ENCODE data around the gene PACRG. TPM values are rescaled to one million over a fixed set of nuclear protein-coding genes. Genes with fewer than 3 reads are reported as not detected.

The PACRG gene
- total and polyA plus RNA-seq, 2 of the 4 experiments (the other 2 are of a cell fraction), result not detected

DNA sequence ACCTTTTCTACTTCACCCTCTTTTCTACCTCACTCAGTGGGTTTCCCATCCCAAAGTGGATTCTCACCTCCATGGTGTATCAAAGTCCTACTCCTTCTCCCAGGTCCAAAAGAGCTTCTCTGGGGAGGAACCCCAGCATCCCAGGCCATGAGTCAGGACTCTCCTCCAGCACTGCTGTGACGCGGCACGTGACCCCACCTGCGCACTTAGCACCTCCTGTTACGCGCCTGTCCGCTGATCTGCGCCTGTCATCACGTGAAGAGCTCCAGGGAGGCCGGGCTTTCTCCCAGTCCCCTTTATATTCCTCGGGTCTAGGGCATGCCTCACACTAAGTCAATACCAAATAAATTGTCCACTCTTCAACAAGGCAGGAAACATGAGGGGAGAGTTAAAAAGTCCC is 459.8 kb downstream of the PACRG start:
- in situ Hi-C loops (cut with MboI; ENCODE audit: low sequenced_read_pairs), result no loop called here
- intact Hi-C loops (cut with micrococcal nuclease), result no loop called here
- 80% methylated on average over 1 of the region's 11 CpGs; no CpG with 5 or more reads in 1 of the 2 experiments for WGBS, 2 experiments (ENCODE audit: extremely low coverage in 2 of 2, insufficient read length in 1 of 2)

More for the DNA sequence above, 459.8 kb downstream of the PACRG start:
- Histone ChIP-seq H3K9me3 (ENCODE audit: control insufficient read depth, insufficient read depth, low read length) (peaks cover 22% of the 10 kb centered on the region), H3K23ac (ENCODE audit: low read depth, low read length) (no peak overlapping the region), H2AK9ac (replicated peaks; ENCODE audit: low read depth, low read length, poor library complexity) (no peak overlapping the region), H2AFZ (replicated peaks; ENCODE audit: low read length, poor library complexity) (no peak overlapping the region), H3K4ac (ENCODE audit: low read depth, low read length) (no peak overlapping the region), H3K79me1 (ENCODE audit: low read depth in 1 of 2, low read length in 2 of 2) (no peaks in the 10 kb centered on the region), H2BK20ac (ENCODE audit: low read depth, low read length) (no peak overlapping the region), H3K4me2 (ENCODE audit: low read depth, low read length) (no peak overlapping the region), H4K5ac (ENCODE audit: low read depth, low read length) (no peak overlapping the region), H2BK120ac (ENCODE audit: low read depth, low read length) (no peak overlapping the region), H4K20me1 (ENCODE audit: insufficient read depth, low read length) (no peaks in the 10 kb centered on the region), H3K18ac (ENCODE audit: low read depth, low read length) (no peak overlapping the region), H3K56ac (ENCODE audit: extremely low read depth, insufficient read depth, low read length) (no peak overlapping the region), H3K14ac (replicated peaks; ENCODE audit: low read depth, low read length) (no peak overlapping the region), H4K8ac (ENCODE audit: low read depth in 2 of 2, low read length in 2 of 2) (no peak overlapping the region), H3K9ac (ENCODE audit: low read depth, low read length) (no peak overlapping the region), H4K91ac (ENCODE audit: insufficient read depth, low read depth, low read length) (no peak overlapping the region), H2AK5ac (ENCODE audit: low read depth, low read length) (no peak overlapping the region), H3K27ac (ENCODE audit: insufficient read depth, low read length) (no peak overlapping the region), H2BK5ac (ENCODE audit: low read depth, low read length, poor library complexity, severe bottlenecking) (no peak overlapping the region), H3K36me3 (ENCODE audit: control insufficient read depth, insufficient read depth, low read length) (no peaks in the 10 kb centered on the region), H3K27me3 (ENCODE audit: control insufficient read depth, insufficient read depth, low read length) (no peaks in the 10 kb centered on the region), H3K4me3 (ENCODE audit: insufficient read depth, low read depth, low read length) (no peak overlapping the region), H3K9me1 (ENCODE audit: insufficient read depth, low read length) (no peaks in the 10 kb centered on the region), H3K4me1 (ENCODE audit: control insufficient read depth, insufficient read depth, low read length) (no peaks in the 10 kb centered on the region), H2BK15ac (ENCODE audit: low read depth, low read length) (no peak overlapping the region)
- TF ChIP-seq MXI1 (IDR thresholded peaks at IDR 0.05; ENCODE audit: borderline replicate concordance, low read depth, low read length) (no peak), CEBPB (IDR thresholded peaks at IDR 0.05; ENCODE audit: low read depth, low read length) (no peak), POLR2A (IDR thresholded peaks at IDR 0.05; ENCODE audit: low read depth, low read length) (no peak), RCOR1 (IDR thresholded peaks at IDR 0.05; ENCODE audit: insufficient replicate concordance, low read length) (no peak), RFX5 (IDR thresholded peaks at IDR 0.05; ENCODE audit: low read depth, low read length) (no peak), RAD21 (IDR thresholded peaks at IDR 0.05; ENCODE audit: low read length) (no peak), NFE2L2 (IDR thresholded peaks at IDR 0.05; ENCODE audit: low read depth, low read length) (no peak), BHLHE40 (IDR thresholded peaks at IDR 0.05; ENCODE audit: low read depth, low read length) (no peak), CHD1 (IDR thresholded peaks at IDR 0.05; ENCODE audit: low read depth, low read length) (no peak), FOS (IDR thresholded peaks at IDR 0.05; ENCODE audit: low read depth, low read length) (no peak), SMC3 (IDR thresholded peaks at IDR 0.05; ENCODE audit: low read depth, low read length) (no peak), MAZ (IDR thresholded peaks at IDR 0.05; ENCODE audit: borderline replicate concordance, low read depth, low read length) (no peak), MAFK (IDR thresholded peaks at IDR 0.05; ENCODE audit: low read depth, low read length) (no peak)
- TF ChIP-seq, protein P1, sequence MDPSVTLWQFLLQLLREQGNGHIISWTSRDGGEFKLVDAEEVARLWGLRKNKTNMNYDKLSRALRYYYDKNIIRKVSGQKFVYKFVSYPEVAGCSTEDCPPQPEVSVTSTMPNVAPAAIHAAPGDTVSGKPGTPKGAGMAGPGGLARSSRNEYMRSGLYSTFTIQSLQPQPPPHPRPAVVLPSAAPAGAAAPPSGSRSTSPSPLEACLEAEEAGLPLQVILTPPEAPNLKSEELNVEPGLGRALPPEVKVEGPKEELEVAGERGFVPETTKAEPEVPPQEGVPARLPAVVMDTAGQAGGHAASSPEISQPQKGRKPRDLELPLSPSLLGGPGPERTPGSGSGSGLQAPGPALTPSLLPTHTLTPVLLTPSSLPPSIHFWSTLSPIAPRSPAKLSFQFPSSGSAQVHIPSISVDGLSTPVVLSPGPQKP (IDR thresholded peaks at IDR 0.05; ENCODE audit: borderline replicate concordance, low read depth, low read length), result no peak
- TF ChIP-seq, protein P2, sequence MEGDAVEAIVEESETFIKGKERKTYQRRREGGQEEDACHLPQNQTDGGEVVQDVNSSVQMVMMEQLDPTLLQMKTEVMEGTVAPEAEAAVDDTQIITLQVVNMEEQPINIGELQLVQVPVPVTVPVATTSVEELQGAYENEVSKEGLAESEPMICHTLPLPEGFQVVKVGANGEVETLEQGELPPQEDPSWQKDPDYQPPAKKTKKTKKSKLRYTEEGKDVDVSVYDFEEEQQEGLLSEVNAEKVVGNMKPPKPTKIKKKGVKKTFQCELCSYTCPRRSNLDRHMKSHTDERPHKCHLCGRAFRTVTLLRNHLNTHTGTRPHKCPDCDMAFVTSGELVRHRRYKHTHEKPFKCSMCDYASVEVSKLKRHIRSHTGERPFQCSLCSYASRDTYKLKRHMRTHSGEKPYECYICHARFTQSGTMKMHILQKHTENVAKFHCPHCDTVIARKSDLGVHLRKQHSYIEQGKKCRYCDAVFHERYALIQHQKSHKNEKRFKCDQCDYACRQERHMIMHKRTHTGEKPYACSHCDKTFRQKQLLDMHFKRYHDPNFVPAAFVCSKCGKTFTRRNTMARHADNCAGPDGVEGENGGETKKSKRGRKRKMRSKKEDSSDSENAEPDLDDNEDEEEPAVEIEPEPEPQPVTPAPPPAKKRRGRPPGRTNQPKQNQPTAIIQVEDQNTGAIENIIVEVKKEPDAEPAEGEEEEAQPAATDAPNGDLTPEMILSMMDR (conservative IDR thresholded peaks at IDR 0.05; ENCODE audit: low read depth, low read length), result no peak
- TF ChIP-seq, protein P3, sequence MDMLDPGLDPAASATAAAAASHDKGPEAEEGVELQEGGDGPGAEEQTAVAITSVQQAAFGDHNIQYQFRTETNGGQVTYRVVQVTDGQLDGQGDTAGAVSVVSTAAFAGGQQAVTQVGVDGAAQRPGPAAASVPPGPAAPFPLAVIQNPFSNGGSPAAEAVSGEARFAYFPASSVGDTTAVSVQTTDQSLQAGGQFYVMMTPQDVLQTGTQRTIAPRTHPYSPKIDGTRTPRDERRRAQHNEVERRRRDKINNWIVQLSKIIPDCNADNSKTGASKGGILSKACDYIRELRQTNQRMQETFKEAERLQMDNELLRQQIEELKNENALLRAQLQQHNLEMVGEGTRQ (IDR thresholded peaks at IDR 0.05; ENCODE audit: low read depth, low read length), result no peak
- POLR2A ChIA-PET (ENCODE audit: unreplicated experiment), result no interaction called here
- dilution Hi-C loops (cut with HindIII; ENCODE audit: low sequenced_read_pairs, unreplicated experiment), result no loop called here
- ATAC-seq (ENCODE audit: low read depth), result no peak
- CTCF ChIA-PET, result no interaction called here
- no TSS peak for BruUV-seq (replicated peaks)
- no peak for DNase-seq
